HG03095 (cell line): Measurements from ENCODE around the gene DPF1.

Experiments used
- ATAC-seq: cut with Tn5 transposase; IDR thresholded peaks from one replicate; pipeline ENCODE4 v1.9.1; 2021; ENCODE audit warnings: moderate library complexity; ENCODE audit not compliant: unreplicated experiment

DPF1 gene

GRCh38 chr19:38221919-38222830 is 1.8 kb downstream of the DPF1 start:
- no peak for ATAC-seq

GRCh38 chr19:38221421-38221820 is 2.6 kb downstream of the DPF1 start:
- no peak for ATAC-seq

- ATAC-seq: no peak
Observed at GRCh38 chr19:38219221-38219620, 4.8 kb downstream of the DPF1 start.

GRCh38 chr19:38218204-38218603 is 5.8 kb downstream of the DPF1 start:
- no peak for ATAC-seq

DNA sequence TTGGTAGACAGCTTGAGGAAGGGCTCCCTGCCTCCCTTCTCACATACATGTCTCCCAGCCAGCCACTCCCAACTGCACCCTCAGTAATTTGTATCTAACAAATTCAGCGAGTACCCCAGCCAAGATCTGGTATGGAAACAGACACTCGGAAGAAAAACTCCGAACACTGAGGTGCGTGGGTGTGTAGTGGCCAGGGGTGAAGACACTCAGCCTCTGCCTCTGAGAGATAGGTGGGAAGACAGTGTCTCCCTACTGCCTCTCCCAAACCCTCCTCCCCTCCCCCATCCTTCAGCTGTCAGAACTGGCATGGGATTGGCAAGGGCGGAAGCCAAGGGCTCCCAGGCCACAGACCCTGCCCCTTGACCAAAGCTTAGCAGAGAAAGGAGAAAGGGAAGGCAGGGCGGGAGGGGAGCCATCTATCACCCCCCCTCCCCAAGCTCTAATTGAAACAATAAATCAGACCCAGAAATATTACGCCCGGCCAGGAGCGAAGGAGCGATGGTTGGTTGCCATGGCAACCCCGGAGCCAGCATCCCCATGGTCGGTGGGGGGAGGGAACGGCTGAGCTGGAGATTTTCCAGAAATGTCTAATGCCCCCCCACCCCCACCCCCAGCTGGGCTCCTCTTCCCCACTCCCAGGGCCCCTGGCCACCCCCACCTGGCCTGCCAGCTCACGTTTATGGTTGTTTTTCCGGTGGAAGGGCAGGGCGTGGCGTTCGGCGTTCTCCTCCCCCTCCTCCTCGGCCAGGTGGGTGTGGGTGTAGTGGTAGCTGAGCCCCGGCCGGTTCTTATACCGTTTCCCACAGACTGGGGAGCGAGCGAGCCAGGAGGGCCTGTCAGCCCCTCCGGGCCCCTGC is 7.0 kb downstream of the DPF1 start:
- no peak for ATAC-seq

GRCh38 chr19:38213911-38214625 is 10.0 kb downstream of the DPF1 start:
- ATAC-seq: no peak

DNA sequence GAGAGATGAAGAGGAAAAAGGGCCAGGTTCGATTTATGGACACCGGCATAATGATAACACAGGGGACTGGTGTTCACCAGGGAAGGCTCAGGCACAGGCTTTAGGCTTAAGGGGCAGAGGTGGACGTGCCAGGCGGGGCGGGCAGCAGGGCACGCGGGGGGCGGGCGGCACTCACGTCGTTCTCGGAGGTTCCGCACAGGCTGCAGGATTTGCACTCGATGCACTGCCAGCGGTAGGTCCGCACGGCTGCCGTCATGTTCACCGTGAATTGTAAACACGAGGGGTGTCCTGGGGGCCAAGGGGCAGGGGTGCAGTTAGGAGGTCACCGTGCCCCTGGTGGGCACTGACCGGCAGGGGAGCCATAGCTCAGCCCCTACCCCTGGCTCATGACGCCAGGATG is 10.6 kb downstream of the DPF1 start:
- ATAC-seq: no peak

DNA sequence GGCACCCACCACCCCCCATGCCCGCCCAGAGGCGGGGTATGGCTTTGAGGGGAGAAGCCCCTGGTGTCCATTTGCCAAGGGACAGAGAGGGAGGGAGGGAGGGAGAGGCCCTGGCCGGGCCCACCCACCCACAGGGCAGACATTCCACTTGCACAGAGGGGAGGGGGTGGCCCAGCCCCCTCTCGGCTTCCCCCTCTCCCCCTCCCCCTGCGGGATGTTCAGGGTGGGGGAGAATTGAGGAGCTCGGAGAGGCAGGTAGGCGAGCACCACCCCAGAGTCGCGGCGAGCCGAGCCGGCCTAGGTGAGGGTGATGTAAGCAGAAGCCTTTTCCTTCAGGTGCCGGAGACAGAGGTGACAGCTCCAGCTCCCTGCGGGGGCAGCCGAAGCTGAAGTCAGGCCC is 12.3 kb downstream of the DPF1 start:
- ATAC-seq: no peak

GRCh38 chr19:38211151-38211591 is 12.9 kb downstream of the DPF1 start:
- ATAC-seq: no peak

- no peak for ATAC-seq
Observed at GRCh38 chr19:38210458-38210987, 13.5 kb downstream of the DPF1 start.

DNA sequence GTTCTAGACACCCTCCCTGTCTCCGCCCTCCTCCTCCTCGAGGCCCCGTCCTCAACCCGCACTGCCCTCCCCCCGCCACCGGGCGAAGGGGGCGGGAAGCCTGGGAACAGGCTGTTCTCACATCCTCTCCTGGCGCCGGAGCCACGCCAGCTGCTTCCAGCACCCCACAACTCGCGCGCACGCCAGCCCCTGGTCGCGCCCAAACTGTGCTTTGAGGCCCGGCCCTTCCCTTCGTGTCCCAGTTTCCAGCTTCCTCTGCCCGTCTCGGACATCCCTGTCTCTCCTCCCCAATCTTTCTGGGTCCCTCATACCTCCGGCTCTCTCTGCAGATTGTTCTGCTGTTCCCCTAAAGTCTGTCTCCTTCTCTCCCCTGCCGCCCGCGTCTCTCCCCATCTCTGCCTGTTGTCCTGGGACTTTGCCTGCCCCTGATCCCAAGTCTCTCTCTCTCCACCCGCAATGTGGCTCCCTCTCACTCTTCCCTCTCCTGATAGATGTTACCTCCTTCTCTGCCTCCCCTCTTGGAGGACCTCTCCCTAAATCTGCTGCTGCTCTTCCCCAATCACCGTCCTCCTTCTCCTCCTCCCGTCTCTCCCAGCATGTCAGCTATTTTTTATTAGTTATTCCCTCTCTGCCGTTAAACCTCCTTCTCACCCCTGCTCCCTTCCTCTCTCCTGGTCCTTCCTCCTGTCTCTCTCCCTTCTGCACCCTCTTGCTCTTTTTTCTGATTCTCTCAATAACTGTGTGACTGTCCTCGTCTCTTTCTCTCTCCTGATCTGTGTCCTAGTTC is 14.2 kb downstream of the DPF1 start:
- ATAC-seq: no peak

DNA sequence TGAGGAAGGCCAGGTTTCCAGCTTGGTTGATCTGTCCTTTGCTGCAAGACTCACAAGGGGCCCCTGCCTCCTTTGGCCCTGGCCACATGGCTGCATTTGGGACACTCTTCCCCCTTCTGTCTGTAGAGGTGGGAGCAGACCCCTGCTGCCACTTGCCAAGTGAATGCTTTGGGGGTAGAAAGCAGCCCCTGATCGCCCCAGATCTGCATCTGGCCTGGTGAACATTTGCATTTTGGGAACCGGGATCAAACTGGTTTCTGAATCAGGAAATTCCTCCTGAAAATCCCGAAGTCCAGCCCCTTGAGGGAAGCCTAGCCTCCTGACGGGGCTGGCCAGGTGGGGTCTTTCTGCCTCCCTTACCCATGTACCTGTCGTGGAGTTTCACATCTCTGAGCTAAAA is 14.9 kb downstream of the DPF1 start:
- no peak for ATAC-seq

GRCh38 chr19:38208571-38208970 is 15.5 kb downstream of the DPF1 start:
- ATAC-seq: no peak

DNA sequence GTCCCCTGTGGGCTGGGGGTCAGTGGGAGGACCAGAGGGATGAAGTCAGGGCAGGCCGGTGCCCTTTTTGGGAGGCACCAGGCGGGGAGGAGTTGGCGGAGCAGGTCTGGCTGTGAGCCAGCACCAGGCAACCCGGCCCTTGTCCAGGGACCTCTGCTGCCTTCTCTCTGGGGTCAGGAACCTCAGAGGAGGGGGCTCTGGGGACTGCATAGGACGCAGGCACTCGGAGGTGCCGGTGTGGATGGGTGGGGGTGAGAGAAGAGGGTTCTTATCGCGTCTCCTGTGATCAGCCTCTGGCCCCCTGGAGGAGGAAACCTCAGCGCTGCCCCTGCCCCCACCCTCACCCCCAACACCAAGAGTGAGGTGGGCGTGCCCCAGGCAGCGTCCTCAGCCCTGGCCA is 16.5 kb downstream of the DPF1 start:
- ATAC-seq: no peak

GRCh38 chr19:38206928-38207327 is 17.1 kb downstream of the DPF1 start:
- ATAC-seq: no peak

GRCh38 chr19:38206006-38206745 is 17.8 kb downstream of the DPF1 start:
- ATAC-seq: no peak

DNA sequence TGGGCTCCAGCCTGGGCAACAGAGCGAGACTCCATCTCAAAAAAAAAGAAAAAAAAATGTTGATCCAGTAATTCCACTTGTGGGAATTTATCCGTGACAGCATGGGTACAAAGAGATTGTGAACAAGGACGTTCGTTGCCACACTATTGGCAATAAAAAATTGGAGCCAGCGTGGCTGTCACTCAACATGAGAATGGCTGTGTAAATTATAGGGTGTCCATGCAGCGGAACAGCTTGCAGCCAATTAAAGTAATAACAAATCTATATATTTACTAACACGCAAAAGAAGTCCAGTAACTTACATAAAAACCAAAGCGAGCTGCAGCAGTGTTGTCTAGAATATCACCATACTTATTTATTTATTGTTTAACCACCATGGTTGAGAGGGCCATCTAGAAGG is 19.3 kb downstream of the DPF1 start:
- ATAC-seq: no peak

DNA sequence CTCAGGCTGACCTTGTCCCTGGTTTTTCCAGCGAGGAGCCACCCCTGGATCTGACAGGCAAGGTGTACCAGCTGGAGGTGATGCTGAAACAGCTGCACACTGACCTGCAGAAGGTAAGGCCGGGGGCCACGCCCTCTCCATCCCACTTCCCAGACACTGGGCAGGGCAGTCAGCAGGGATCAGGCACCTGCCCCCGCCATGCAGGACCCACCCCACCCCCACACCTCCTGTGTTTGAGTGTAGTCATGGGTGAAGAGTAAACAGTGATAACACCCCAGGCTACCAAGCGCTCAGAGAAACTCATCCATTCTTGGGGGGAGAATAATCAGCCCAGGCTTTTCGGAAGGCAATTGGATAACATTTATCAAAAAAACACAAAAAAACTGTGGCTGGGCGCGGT is 19.9 kb downstream of the DPF1 start:
- ATAC-seq: no peak

GRCh38 chr19:38203197-38203596 is 20.8 kb downstream of the DPF1 start:
- no peak for ATAC-seq

GRCh38 chr19:38202504-38202903 is 21.5 kb downstream of the DPF1 start:
- no peak for ATAC-seq
